Calu3 (cell line): ENCODE results near the gene USP20. TPM values are rescaled to one million over a fixed set of nuclear protein-coding genes. Genes with fewer than 3 reads are reported as not detected.

Experiments
- BruUV-seq: library from RNA; stranded (reverse); fragments of 400-500 nt; replicated peaks from 2 replicates; lab custom pipeline; 2021; lab: Mats Ljungman, UMichigan
- CTCF ChIA-PET: fragments of 300-600 bp; sonication (Branson Sonifier 250); formaldehyde crosslinking; loops from one replicate; lab custom pipeline; 2022; ENCODE audit warnings: antibody characterized with exemption; lab: Charles Lee
- DNase-seq: peaks from one replicate; pipeline ENCODE4 v3.0.0; 2022
- H3K27ac Mint-ChIP-seq: one replicate; pipeline ENCODE4 v1.8.0; 2022; ENCODE audit warnings: mixed read lengths; ENCODE audit not compliant: unreplicated experiment
- H3K27me3 Mint-ChIP-seq: one replicate; pipeline ENCODE4 v1.8.0; 2022; ENCODE audit warnings: mixed read lengths; ENCODE audit not compliant: unreplicated experiment
- H3K36me3 Mint-ChIP-seq: one replicate; pipeline ENCODE4 v1.8.0; 2022; ENCODE audit warnings: mild to moderate bottlenecking, moderate library complexity, mixed read lengths; ENCODE audit not compliant: insufficient read depth, unreplicated experiment
- H3K4me1 Mint-ChIP-seq: one replicate; pipeline ENCODE4 v1.8.0; 2022; ENCODE audit warnings: mild to moderate bottlenecking, low read depth, mixed read lengths; ENCODE audit not compliant: unreplicated experiment
- H3K4me3 Mint-ChIP-seq: one replicate; pipeline ENCODE4 v1.8.0; 2022; ENCODE audit warnings: mild to moderate bottlenecking, low read depth, moderate library complexity, mixed read lengths; ENCODE audit not compliant: unreplicated experiment
- H3K9me3 Mint-ChIP-seq: one replicate; pipeline ENCODE4 v1.8.0; 2022; ENCODE audit warnings: low read depth, mixed read lengths; ENCODE audit not compliant: unreplicated experiment
- CTCF ChIP-seq: fragments of 200-600 bp; IDR thresholded peaks from one replicate; pipeline ENCODE4 v1.8.0; 2022; ENCODE audit warnings: antibody characterized with exemption; ENCODE audit not compliant: unreplicated experiment
- intact Hi-C: fragments of 100-400 bp; cut with micrococcal nuclease; formaldehyde crosslinking; loops from one replicate; pipeline ENCODE4 v1.10.0; 2022; ENCODE audit not compliant: unreplicated experiment
- total RNA-seq: library from RNA; stranded (reverse); gene quantifications from 2 replicates; pipeline ENCODE4 v1.2.3, GENCODE V29; 2022

Gene USP20
- total RNA-seq, 1 experiment from 2014 or later = 14.9 TPM

DNA sequence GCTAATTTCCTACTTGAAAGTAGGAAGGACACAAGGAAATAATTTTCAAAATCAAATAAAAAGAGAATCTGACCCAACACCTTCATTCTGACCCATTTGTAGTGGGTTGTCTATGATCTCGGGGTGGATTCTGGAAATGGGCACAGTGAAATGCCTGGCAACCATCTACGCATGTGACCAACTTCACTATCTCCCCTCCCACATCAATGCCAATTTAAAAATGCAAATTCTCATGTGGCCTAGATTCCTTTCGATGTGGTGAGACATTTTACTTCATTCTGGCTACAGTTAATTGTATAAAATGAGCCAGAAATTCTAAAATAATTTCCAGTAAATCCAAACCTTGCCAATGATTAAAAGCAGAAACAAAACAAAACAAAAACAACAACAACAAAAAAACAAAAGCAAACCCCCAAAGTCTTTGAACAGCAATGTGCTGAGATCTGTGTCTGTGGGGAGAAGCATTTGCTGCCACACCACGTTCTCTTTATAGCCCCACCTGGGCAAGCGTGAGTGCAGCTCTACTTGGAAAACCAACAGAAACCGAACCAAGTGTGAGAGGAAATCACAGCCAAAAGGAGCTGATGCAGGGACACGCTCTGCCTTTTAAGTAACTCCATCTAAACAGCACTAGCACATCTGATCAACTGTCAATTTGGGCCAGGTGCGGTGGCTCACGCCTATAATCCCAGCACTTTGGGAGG is 59.0 kb downstream of the USP20 start:
- no peak for DNase-seq
- Mint-ChIP-seq H3K27ac (no peak overlapping the region), H3K36me3 (peaks cover 3% of the 10 kb centered on the region), H3K4me1 (no peaks in the 10 kb centered on the region), H3K9me3 (no peaks in the 10 kb centered on the region), H3K27me3 (no peaks in the 10 kb centered on the region), H3K4me3 (no peak overlapping the region)
- CTCF ChIA-PET = no interaction called here
- BruUV-seq = no TSS peak
- intact Hi-C loops = no loop called here
- TF ChIP-seq CTCF = no peak

DNA sequence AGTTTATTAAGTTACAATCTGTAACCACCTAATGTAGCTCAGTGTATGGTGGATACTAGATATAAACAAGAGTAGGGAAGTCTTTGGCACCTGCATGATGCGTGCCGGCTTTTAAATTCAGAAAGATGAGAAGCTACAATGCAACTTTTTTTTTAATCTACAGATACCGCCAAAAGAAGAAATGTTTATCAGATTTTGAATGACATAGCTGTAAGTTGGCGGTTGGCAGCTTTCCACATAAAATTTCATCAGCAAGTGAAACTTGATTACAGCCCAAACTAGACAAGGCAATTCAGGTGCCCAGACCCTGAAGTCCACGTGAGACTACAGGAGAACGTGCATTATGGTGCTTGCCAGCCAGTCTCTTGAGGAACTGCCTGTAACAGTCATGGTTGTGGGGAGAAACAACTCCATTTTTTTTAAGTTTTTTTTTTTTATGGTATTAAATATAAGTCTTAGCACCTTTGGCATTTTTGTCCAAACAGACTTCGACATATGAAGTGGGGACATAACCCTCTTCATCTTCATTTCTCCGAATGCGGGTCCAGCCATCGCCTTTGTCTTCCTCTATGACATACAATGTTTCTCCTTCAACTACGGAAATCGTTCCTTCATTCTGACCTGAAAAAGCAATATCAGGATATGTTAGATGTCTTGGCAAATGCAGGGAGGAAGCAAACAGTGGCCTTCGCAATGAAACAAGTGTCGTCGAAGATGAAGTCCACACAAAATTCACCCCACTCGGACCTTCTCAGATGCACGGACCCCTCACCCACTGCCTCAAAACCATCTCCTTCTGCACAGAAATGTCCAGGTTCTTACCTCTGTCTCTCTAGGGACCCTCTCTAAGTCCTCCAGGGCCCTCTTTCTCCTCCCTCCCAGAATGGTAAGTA is 60.4 kb downstream of the USP20 start:
- no peaks in the 10 kb centered on the region for H3K27me3 Mint-ChIP-seq
- no peak for TF ChIP-seq CTCF
- H3K9me3 Mint-ChIP-seq = no peaks in the 10 kb centered on the region
- CTCF ChIA-PET = no interaction called here
- H3K4me3 Mint-ChIP-seq = no peak overlapping the region
- intact Hi-C loops = no loop called here
- DNase-seq = no peak
- H3K36me3 Mint-ChIP-seq = no peaks in the 10 kb centered on the region
- no peaks in the 10 kb centered on the region for H3K4me1 Mint-ChIP-seq
- H3K27ac Mint-ChIP-seq = no peak overlapping the region
- no TSS peak for BruUV-seq

DNA sequence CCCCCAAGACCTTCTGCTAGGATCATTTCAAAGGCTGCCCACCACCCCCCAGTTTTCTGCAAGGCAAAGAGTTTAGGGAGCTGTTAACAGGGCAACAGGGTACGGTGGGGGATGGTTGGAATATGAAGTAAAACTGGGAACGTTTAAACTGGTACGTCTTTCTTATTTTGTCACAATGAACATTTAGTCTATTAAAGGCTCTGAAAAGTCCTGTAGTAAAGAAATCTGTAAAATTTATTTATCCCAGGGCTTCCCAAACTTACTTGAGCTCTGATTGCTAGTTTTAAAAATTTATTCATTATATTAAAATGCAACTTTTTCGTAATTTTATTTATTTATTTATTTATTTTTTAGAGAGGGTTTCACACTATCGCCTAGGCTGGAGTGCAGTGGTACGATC is 62.0 kb downstream of the USP20 start:
- CTCF ChIA-PET = interaction anchor here (0.6 kb wide), 1 partner anchor 14 kb away, joined by 11 read pairs; no protein-coding TSS in a partner anchor
- DNase-seq = no peak
- intact Hi-C loops = no loop called here
- Mint-ChIP-seq H3K9me3 (no peaks in the 10 kb centered on the region), H3K4me3 (no peak overlapping the region), H3K36me3 (no peaks in the 10 kb centered on the region), H3K4me1 (no peaks in the 10 kb centered on the region), H3K27ac (no peak overlapping the region), H3K27me3 (no peaks in the 10 kb centered on the region)
- TF ChIP-seq CTCF = no peak
- BruUV-seq = no TSS peak

- no peaks in the 10 kb centered on the region for H3K4me1 Mint-ChIP-seq
Observed at GRCh38 chr9:129898185-129898584, 62.9 kb downstream of the USP20 start.

More at GRCh38 chr9:129898185-129898584, 62.9 kb downstream of the USP20 start:
- no peaks in the 10 kb centered on the region for H3K27me3 Mint-ChIP-seq
- H3K4me3 Mint-ChIP-seq = no peak overlapping the region
- no TSS peak for BruUV-seq
- CTCF ChIA-PET = interaction anchor here (0.7 kb wide), 1 partner anchor 17 kb away, joined by 4 read pairs; no protein-coding TSS in a partner anchor
- H3K27ac Mint-ChIP-seq = no peak overlapping the region
- TF ChIP-seq CTCF = no peak
- no peaks in the 10 kb centered on the region for H3K36me3 Mint-ChIP-seq
- H3K9me3 Mint-ChIP-seq = no peaks in the 10 kb centered on the region
- intact Hi-C loops = no loop called here
- DNase-seq = no peak
